Activated CD4-positive, alpha-beta T cell treated with anti-CD3 and anti-CD28 coated beads, Interleukin-2, amount 50 U/mL, for 16 hours (primary cell): ENCODE measurements around the gene GNG8.

ENCODE experiments used
- DNase-seq: peaks from one replicate; pipeline ENCODE4 v3.0.0-alpha.2; 2020

The GNG8 gene

DNA sequence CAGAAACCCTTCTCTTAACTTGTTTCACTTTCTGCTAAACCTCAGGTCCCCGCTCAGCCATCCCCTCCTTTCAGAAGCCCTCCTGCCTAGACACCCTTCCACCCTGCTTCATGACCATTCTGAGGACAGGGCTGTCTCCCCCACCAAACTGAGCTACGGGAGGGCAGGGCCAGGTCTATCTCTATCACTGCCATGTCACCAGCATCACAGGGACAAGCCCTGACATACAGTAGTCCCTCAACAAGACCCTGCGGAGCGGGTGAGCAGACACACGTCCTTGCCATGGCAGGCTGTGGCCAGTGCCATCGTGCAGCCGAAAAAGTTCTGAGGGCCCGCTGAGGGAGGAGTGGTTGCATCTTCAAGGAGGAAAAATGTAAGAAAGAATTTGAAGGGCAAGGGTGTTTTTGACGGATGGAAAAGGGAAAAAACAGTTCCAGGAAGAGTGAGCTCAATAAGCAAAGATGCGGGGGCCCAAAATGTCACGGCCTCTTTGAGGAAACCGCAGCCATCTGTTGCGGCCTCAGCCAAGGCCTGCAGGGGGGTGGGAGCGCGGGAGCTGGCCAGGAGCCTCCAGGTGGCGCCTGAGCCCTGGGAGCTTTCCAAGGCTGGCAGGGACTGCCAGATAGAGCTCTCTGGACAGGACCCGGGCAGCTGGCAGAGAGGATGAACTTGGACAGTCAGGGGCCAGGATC lies 19.2 kb downstream of the GNG8 start:
- peak; percentile 43 for DNase-seq

DNA sequence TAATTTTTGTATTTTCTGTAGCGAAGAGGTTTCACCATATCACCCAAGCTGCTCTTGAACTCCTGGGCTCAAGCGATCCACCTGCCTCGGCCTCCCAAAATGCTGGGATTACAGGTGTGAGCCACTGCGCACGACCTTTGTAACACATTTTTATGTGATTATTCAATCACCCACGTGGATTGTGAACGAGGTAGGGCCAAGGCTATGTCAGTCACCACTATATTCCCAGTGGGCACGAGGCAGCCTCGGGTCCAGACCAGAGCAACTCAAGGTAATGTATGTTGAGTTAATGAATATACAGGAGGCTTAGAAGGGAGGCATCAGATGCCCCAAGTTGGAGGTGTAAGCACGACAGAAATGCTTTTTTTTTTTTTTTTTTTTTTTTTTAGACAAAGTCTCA lies 20.0 kb downstream of the GNG8 start:
- DNase-seq: no peak

DNA sequence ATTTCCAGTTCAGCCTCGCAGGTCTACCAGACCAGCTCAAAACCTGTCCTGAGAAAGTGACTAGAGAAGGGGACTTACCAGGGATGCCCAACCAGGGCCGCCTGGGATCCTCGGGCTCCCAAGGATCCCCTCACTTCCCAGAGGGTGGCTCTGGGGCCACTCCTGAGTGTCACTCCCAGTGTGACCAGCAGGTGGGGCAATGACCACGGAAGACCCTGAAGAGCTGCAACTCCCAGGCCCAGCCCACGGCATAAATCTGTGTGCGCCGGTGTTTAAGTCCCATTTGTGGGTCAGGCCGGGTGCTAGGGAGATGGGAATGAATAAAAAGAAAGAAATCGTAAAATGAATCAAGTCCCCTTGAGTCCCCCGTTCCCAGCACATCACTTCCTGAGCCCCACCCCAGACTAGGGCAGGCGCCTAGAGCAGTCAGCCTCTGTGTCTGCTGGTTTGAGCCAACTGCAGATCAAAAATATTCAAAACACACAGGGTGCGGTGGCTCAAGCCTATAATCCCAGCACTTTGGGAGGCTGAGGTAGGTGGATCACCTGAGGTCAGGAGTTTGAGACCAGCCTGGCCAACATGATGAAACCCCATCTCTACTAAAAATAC lies 21.8 kb downstream of the GNG8 start:
- DNase-seq: peak; percentile 79

DNA sequence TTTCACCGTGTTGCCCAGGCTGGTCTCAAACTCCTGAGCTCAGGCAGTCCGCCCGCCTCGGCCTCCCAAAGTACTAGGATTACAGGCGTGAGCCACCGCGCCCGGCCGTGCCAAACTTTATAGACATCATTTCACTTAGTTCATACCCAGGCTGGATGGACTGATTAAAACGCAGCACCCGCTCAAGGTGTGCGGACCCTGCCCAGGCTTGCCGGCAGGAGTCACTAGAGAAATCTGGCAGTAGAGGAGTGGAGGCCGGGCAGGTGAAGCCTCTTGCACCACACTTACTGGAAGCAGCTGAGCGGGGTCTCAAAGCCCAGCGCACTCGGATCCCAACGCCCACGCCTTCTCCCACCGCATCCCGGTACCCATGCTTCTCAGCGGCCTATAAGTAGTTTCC lies 22.5 kb downstream of the GNG8 start:
- DNase-seq: no peak

DNA sequence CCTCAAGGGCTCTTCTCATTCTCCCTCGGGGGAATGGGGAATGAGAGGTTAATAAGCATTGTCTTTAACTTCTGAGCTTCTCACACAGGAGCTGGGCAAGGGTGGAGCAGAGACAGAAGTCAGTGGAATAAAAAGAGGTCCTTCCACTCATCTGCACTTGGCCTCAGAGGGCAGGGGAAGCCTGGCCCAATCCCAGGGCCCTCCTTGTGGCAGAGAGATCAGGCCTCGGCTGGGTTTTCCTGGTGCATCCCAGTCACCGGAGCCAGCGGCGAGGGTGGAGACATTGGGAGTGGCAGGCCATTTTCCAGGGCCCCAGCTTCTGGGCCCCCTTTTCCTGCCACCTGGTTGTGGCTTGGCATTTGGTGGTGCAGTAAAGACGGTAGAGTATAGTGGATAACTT lies 24.2 kb downstream of the GNG8 start:
- DNase-seq: no peak

DNA sequence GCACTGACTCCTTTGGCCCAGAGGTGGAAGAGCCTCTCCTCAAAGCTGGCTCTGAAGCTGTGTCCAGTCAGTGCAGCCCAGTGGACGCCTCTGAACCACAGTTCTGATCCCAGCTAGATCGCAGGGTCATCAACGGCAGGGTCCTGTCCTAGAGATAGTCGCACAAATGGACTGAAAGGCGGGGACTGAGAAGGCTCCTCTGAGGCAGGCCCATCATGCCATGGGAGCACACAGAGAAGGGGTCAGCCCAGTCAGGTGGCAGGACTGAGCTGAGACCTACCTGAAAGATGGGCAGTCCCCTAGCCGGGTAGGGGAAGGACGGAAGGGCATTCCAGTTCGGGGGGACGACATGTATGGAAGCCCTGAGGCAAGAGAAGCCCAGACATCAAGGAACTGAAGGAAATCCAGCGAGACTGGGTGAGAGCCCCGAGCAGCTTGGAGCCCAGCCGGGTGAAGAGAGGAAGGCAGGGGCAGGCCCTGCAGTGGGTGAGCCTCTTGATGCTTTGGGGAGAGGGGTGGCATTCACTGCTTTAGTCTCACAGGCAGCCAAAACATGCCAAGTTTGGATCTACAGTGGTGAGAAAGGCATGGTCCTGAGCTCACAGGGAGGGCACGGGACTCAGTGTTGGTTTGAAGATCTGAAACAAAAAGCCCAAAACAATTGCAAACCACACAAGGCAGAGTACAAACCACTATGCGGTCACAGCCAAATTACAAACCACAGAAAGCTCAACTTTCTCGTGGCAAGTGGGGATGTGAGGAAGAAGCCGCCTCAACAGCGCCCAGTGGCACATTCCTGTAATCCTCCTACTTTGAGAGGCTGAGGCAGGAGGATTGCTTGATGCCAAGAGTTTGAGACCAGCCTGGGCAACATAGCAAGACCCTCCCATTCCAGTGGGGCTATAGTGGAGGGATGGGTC lies 24.9 kb downstream of the GNG8 start:
- peak; percentile 49 for DNase-seq

DNA sequence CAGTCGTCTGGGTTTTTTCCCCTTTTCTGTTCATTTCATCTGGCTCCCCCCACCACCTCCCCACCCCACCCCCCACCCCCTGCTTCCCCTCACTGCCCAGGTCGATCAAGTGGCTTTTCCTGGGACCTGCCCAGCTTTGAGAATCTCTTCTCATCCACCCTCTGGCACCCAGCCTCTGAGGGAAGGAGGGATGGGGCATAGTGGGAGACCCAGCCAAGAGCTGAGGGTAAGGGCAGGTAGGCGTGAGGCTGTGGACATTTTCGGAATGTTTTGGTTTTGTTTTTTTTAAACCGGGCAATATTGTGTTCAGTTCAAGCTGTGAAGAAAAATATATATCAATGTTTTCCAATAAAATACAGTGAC lies 25.6 kb downstream of the GNG8 start:
- no peak for DNase-seq

DNA sequence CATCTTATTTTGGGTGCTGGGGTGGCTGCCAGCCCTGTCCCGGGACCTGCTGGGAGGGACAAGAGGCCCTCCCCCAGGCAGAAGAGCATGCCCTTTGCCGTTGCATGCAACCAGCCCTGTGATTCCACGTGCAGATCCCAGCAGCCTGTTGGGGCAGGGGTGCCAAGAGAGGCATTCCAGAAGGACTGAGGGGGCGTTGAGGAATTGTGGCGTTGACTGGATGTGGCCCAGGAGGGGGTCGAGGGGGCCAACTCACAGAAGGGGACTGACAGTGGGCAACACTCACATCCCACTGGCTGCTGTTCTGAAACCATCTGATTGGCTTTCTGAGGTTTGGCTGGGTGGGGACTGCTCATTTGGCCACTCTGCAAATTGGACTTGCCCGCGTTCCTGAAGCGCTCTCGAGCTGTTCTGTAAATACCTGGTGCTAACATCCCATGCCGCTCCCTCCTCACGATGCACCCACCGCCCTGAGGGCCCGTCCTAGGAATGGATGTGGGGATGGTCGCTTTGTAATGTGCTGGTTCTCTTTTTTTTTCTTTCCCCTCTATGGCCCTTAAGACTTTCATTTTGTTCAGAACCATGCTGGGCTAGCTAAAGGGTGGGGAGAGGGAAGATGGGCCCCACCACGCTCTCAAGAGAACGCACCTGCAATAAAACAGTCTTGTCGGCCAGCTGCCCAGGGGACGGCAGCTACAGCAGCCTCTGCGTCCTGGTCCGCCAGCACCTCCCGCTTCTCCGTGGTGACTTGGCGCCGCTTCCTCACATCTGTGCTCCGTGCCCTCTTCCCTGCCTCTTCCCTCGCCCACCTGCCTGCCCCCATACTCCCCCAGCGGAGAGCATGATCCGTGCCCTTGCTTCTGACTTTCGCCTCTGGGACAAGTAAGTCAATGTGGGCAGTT lies 26.2 kb downstream of the GNG8 start:
- DNase-seq: no peak

DNA sequence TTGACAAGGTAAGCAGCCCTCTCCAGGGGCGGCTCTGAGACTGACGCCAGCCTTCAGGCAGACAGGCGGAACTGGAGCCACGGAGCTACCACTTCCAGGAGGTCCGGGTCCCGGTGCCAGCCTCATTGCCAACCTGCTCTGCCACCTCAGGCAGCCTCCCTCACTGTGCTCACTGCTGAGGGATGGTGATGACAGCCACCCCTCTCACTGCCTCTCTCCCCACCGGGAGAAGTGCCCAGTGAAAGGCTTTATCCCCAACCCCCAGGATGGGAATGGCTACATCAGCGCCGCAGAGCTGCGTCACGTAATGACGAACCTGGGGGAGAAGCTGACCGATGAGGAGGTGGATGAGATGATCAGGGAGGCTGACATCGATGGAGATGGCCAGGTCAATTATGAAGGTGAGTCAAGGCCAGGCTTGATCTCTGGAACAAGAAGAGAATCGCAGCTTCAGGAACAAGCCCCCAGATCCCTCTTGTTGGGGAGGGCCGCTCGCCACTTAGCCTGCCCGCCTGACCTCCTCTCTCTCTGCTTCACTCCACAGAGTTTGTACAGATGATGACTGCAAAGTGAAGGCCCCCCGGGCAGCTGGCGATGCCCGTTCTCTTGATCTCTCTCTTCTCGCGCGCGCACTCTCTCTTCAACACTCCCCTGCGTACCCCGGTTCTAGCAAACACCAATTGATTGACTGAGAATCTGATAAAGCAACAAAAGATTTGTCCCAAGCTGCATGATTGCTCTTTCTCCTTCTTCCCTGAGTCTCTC lies 27.2 kb downstream of the GNG8 start:
- no peak for DNase-seq

DNA sequence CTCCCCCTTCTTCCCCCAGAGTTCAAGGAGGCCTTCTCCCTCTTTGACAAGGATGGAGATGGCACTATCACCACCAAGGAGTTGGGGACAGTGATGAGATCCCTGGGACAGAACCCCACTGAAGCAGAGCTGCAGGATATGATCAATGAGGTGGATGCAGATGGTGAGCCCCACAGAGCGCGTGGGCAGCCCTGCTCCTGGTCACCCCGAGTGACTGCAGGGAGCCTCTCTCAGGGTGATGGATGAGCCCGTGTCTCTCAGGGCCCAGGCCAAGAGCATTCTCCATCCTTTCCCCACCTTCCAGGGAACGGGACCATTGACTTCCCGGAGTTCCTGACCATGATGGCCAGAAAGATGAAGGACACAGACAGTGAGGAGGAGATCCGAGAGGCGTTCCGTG lies 27.8 kb downstream of the GNG8 start:
- no peak for DNase-seq

DNA sequence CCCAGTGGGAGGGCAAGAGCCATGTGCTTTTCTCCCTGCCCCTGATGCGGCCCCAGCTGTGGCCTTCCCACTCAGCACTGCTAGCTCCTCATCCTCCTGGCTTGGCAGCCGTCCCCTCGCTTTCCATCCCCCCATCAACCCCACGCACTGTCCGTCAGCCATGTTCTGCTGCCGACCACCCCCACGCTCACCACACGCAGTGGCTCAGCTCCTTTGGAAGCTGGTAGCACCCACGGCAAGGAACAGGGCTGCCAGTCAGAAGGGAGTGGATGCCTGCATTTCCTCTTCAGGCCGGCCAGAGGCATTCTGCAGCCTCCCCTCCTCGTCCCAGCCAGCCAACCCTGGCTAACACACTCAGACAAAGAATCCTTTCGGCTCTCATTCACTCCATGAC lies 28.6 kb downstream of the GNG8 start:
- DNase-seq: no peak

DNA sequence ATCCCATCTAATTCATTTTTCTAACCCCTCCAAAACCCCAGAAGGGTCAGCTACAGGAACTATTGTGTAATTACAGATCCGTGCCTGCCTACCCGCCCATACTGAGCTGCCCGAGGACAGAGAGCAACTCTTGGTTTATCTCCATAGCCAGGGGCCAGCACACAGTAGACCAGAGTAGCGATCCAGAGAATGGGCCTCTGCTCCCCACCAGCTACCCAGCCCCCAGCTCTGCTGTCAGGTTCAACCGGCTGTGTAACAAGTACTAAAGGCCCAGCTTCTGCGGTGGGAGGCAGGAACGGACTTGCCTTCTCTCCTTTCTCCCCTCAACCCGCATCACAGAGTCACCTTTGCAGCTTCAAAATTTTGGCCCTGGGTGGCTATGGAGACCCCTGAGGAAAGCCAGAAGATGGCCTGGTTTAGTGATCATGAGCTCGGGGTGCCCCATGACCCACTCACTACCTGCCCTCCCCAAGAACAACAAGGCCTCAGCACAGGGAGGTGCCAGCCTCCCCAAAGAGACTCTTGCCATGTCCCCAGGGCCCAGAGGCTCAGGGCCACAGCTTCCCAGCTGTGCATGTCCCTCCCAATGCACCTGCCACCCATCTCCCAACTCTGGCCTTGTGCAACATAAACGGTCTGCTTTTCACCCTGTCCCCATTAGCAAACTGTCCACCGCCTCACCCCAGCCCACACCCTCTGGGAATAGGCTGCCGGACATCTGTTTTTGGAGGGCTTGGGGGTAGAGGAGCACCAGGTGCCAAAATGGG lies 29.1 kb downstream of the GNG8 start:
- no peak for DNase-seq

DNA sequence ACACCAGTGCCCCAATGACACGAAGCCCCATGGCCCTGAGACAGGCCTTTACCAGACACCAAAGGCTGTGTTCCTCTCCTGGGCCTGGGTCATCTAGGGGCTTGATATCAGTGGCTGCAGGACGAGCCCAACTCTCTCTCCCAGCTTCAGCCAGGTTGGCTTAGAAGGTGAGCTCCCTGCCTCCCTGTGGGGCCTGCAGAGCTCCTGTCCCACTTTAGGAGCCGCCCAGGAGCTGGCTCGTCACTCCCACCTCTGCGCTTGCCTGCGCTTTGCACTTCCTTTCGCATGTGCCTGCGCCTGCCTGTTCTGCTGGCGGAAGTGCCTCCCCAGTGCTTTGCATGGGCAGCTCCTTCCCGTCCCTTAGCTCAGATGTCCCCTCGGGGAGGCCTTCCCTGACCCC lies 30.0 kb downstream of the GNG8 start:
- DNase-seq: no peak

DNA sequence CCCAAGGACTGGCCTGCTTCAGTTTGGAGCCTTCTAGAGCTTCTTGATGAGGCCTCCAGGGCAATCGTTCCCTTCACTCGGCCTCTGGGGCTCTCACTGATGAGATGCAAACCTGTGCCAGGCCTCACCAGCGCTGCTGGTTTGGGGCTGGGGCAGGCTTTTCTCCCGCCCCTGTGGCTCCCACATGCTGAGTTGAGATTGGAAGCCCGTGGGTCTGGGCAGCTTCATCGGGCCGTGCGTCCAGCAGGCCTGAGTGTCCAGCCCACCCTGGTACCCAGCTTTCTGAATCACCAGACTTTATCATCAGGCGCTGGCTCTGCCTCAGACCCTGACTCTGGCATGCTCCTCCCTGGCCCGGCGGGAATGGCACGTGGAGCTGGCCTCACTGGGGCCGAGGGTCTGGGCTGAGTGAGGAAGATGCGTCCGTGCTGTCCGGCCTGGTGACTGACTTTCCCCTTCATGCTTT lies 30.6 kb downstream of the GNG8 start:
- DNase-seq: no peak

DNA sequence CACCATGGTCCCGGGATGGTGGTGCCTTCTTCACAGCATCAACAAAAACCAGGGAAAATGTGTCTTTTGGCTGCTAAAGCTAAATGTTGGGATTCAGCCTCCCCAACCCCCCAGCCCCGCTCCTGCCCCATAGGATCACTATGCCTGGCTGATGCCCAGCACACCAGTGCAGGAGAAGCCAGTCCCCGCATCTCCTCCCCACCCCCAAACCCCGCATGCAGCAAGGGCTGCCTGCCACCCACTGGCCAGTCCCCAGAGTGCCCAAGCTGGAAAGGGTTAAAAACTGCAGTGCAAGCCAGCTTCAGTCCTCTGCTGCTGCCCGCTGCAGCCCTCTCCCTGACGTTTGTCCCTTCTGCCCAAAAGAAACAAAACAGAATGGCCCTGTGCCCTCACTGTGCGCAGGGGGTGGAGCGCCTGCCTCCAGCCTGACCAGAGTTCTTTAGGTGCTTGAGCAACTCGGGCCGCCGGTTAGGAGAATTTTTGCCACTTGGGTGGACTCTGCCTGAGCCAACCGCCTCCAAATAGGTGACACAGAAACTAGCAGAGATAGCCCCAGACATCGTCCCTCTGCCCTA lies 31.1 kb downstream of the GNG8 start:
- DNase-seq: no peak

DNA sequence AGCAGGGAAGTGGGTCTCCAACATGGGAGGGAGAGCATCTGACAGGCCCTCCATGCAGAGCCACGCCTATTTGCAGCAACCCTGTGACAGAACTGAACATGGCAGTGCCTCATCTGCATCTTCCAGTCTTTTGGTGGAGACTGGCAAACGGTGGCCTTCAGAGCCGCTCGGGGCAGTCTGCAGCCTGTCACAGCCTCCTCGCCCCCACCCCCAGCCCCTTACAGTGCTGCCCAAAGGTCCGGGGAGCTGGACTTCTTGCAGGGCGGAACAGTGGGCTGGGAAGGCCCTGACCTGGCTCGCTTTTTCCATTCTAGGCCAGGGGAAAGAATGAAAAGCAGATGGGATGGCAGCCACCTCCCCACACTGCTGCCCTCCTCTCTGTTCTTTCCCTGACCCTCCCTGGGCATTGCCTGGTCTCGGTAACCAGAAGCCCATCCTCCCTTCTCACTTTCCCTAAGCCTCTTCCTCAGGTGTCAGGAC lies 32.2 kb downstream of the GNG8 start:
- DNase-seq: no peak

DNA sequence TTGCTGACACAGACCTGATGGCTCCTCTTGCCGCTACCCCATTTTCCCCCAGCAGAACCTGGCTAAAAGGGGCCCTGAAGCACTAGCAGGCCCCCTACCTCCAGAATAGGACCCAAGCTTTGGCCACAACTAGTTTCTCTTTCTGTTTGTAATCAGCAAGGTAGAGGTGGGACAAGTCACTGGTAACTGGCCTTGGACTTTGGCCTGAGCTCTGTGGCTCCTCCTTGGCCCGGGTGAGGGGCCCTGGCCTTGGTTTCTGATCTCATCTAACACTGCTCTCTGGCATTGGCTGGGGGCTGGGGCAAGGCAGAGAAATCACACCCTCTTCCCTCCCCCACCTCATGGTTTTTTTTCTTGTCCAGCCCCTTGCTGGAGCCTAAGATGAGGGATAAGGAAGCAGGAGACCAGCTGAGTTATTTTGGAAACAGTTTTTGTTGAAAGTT lies 32.8 kb downstream of the GNG8 start:
- no peak for DNase-seq

DNA sequence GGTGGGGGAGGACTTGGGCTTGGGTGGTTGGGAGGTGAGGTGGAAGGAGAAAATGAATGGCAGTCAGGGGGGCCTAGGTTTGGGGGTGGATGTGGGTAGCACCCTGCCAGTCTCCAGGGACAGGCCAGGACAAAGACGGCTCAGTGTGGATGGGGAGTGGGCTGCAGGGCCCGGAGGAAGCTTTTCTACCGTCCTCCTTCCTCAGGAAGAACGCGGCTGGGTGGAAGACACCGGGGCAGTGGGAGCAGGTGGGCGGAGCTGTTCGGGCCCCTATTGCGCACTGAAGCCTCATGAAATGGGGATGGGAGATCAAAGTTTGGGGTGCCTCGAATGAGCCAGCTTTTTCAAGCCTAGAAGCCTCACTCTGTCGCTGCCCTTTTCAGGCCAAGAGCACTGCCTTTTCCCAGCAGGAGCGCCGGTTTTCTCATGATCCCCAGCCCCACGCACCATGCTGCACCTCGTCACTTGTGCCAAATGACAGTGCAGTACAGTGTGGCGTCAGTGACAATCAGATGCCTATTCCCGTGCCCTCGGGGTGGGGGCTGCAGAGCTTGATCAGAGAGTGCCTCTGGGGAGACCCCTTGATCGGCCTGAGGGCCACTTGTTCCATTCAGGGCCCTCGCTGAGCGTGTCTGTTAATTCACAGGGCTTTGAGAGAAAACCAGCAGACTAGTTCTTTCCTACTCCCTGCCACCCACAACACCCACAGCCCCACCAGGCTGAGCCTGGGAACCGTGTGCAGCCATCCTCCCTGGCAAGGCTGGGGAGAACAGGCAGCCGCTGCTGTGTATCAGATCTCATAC lies 33.4 kb downstream of the GNG8 start:
- peak; percentile 48 for DNase-seq

DNA sequence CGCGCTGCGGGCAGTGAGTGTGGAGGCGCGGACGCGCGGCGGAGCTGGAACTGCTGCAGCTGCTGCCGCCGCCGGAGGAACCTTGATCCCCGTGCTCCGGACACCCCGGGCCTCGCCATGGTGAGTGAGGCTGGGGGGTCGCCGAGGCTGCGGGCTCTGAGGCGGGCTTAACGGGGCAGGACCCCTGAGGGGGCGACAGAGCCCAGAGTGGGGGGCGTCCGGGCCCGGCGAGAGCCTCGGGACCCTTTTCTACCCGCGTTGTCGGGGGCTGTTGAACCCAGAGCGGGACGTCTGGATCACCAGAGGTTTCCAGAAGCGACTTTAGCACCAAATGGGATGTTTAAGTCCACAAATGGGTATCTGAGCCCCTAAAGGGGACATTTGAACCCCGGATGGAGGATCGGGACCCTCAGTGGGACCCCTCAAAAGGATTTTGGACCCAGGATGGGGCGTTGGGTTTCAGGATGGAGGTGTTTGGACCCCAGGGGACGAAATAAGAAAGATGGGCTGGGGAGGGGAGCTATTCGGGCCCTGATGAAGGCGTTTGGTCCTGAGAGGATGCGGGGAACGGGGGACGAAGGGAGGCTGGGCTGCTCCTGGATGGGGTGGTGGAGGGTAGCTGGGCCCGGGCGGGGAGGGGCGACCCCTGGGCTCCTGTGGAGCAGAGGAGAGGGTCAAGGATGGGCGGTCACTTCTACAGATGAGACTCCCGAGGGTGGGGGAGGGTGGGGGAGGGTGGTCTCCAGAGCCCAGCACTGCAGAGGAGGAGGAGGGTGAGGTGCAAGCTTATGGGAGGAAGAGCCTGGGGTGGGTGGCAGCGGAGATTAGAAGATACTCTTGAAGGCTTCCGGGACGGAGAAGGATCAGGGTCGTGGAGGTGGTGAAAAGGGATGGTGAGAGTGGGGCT lies 34.4 kb downstream of the GNG8 start, which contains the start of gene CALM3:
CALM3 (plus strand) TSS at position 13 of the 907 bp plus-strand sequence; CDS start at position 118, 105 bp downstream.
- no peak for DNase-seq
